Measurements from ENCODE around the gene ESR1.

- TF ChIP-seq ZNF232 (CRISPR knock-in tag; IDR thresholded peaks at IDR 0.05) (no peak), CTCF (IDR thresholded peaks at IDR 0.05) (no peak), KAT7 (CRISPR knock-in tag; IDR thresholded peaks at IDR 0.05; ENCODE audit: borderline replicate concordance) (no peak), RELA (CRISPR knock-in tag; IDR thresholded peaks at IDR 0.05; ENCODE audit: borderline replicate concordance) (no peak), ZNF138 (CRISPR knock-in tag; conservative IDR thresholded peaks at IDR 0.05) (no peak), TP53 (CRISPR knock-in tag; IDR thresholded peaks at IDR 0.05) (no peak), MXD4 (CRISPR knock-in tag; IDR thresholded peaks at IDR 0.05; ENCODE audit: borderline replicate concordance) (no peak), MLX (CRISPR knock-in tag; IDR thresholded peaks at IDR 0.05) (no peak), IRF1 (CRISPR knock-in tag; IDR thresholded peaks at IDR 0.05) (no peak), ATF3 (CRISPR knock-in tag; conservative IDR thresholded peaks at IDR 0.05) (no peak), FOXK1 (CRISPR knock-in tag; IDR thresholded peaks at IDR 0.05) (no peak), FOXP1 (CRISPR knock-in tag; IDR thresholded peaks at IDR 0.05; ENCODE audit: borderline replicate concordance) (no peak)
Observed at GRCh38 chr6:152054441-152054840, 247.0 kb downstream of the ESR1 start.
